HG03378 (cell line): ENCODE data around the gene ATG4A.

Experiments
- ATAC-seq: cut with Tn5 transposase; IDR thresholded peaks from one replicate; pipeline ENCODE4 v1.9.1; 2021; ENCODE audit warnings: mild to moderate bottlenecking, moderate library complexity; ENCODE audit not compliant: unreplicated experiment

The ATG4A gene

GRCh38 chrX:108168961-108169740 lies 77.6 kb downstream of the ATG4A start:
- ATAC-seq = no peak

GRCh38 chrX:108169768-108170167 lies 78.2 kb downstream of the ATG4A start:
- ATAC-seq = no peak

DNA sequence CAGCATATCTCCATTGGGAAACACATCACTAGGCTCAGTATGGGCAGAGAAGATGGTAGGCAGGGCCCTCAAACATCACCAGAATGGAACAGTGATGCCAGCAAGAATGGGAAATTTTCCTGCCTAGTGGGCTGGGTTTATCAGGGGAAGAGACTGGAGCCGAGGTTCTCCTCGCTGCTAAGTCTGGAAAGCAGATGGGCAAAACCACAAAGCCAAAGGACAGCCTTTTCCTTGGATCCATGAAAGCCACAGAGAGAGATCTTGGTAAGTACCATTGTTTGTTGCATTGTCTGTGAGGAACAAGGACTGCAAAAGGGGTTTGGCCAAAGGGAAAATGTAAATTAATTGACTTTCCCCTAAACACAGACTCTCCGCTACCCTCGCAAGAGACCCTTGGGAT lies 80.1 kb downstream of the ATG4A start:
- no peak for ATAC-seq

GRCh38 chrX:108173874-108174273 lies 82.3 kb downstream of the ATG4A start:
- no peak for ATAC-seq

DNA sequence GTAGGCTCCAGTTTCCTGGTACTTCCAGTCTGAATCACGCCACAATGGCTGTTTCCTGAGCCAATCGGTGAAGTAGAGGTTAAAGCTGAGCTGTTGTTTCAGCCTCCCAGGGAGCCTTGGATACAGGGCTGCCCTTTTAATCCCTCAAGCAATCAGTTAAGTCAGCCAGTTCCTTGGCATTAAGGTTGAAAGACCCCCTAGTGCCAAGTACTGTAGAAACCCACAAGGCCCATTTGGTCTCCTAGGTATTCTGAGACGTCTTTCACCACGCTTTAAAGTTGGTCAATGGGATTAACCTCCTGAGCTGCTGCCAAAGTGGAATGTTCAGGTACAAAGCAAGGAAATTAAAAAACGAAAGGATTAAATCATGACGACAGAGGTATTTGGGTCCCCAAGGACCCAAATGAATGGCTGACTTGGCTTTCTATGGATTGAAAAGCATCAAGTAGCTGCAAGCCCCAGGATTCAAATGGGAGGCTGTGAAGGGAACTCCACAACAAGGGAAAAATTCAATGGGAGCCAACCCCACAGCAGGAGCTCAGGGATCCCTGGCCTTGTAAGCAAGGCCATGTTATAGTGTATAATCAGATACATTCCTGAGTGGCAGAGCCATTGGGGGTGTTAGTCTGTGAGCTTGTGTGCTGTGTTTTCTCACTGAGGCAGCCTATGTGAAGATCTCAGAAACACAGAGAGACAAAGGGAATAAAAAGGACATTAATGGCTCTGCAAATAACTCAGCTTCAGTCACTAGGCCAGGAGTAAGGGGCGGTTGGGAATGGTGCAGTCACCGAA lies 86.0 kb downstream of the ATG4A start:
- no peak for ATAC-seq

DNA sequence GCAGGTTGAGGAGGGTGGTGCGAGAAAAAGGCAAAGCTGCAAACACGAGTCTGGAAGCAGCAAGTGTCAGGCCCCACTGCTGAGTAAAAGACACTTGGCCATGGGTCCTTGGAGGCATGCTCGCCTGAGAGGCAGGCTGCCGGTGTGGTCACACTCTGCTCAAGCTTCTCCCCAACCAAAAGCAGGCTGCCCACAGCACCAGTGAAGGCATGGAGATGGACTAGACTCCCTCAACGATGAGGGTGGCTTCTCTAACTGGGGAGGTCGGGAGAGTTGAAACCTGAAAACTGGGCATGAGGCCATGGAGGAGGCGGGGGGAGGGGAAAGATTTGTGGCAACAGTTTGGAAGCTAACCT lies 86.5 kb downstream of the ATG4A start:
- no peak for ATAC-seq

DNA sequence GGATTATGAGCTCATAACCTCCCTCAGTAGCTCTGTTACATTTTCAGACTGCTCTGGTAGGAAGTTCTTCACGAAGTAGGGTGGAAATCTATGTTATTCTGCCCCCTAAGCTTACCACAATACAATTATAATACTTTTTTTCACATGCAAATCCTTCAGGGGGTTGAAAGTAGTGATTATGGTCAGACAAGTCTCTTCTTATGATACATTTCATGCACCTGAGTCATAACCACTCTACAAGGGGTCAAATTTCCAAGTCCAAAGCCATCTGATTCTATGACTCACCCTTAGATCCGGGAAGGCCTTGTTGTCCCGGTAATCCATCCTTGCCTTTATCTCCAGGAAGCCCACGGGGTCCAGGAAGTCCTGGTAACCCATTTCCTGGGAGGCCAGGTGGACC lies 95.2 kb downstream of the ATG4A start:
- no peak for ATAC-seq

GRCh38 chrX:108198420-108198819 lies 106.8 kb downstream of the ATG4A start:
- no peak for ATAC-seq

GRCh38 chrX:108199041-108199440 lies 107.5 kb downstream of the ATG4A start:
- no peak for ATAC-seq

DNA sequence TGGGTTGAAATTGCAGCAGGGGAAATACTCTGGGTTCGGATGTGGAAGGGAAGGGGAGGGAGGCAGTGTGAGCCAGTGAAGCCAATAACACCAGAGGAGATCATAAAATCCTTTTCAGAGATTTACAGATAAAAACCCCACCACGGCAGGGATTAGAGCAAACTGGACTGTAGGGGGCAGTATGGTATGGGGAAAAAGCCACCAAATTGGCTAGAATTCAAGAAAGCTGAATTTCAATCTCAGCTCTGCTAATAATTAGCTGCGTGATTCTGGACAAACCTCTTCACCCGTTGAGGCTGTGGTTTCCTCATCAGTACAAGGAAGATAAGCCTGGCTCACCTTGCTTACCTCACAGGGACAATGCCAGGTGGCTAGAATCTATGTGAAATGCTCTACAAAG lies 108.1 kb downstream of the ATG4A start:
- ATAC-seq = peak; percentile 45

GRCh38 chrX:108203540-108203939 lies 112.0 kb downstream of the ATG4A start:
- ATAC-seq = no peak
